Suprapubic skin (tissue), 4 donors: ENCODE results near the gene SLC38A1. TPM values are rescaled to one million over a fixed set of nuclear protein-coding genes. Genes with fewer than 3 reads are reported as not detected.
"Not testable (repeated sequence)": the region's sequence is repeated elsewhere in the genome, so short reads cannot be mapped to it uniquely, and the experiment has no call there.

Source experiments
- DNase-seq, 2 donors: peaks; one replicate each; pipeline ENCODE4 v3.0.0-alpha.2; 2019; ENCODE audit warnings: low spot score in 2 of 2
- H3K27ac ChIP-seq: fragments of 200-600 bp; sonication (generic); one replicate; pipeline ENCODE4 v1.5.1; 2019
- H3K27me3 ChIP-seq: fragments of 200-600 bp; sonication (generic); one replicate; pipeline ENCODE4 v1.5.1; 2019
- H3K36me3 ChIP-seq: fragments of 200-600 bp; sonication (generic); one replicate; pipeline ENCODE4 v1.5.1; 2019
- H3K4me1 ChIP-seq: fragments of 200-600 bp; sonication (generic); one replicate; pipeline ENCODE4 v1.5.1; 2019
- H3K4me3 ChIP-seq: fragments of 200-600 bp; sonication (generic); one replicate; pipeline ENCODE4 v1.5.1; 2019; ENCODE audit warnings: mild to moderate bottlenecking
- H3K9me3 ChIP-seq: fragments of 200-600 bp; sonication (generic); one replicate; pipeline ENCODE4 v1.5.1; 2019
- CTCF ChIP-seq, 2 donors: fragments of 200-600 bp in 1 of 2; fragments of 450-650 bp in 1 of 2; sonication (generic) in 1 of 2; IDR thresholded peaks; one replicate each; pipeline ENCODE4 v1.5.1; 2016 to 2019; ENCODE audit warnings: antibody characterized with exemption in 2 of 2, mild to moderate bottlenecking in 1 of 2, moderate library complexity in 1 of 2
- EP300 ChIP-seq: sonication (generic); formaldehyde crosslinking; IDR thresholded peaks from one replicate; pipeline ENCODE4 v1.6.1; 2017; ENCODE audit warnings: antibody characterized with exemption
- POLR2A ChIP-seq, 2 donors: fragments of 450-650 bp; IDR thresholded peaks; one replicate each; pipeline ENCODE4 v1.6.1; 2017; ENCODE audit warnings: antibody characterized with exemption in 2 of 2, mild to moderate bottlenecking in 2 of 2, moderate library complexity in 2 of 2
- POLR2AphosphoS5 ChIP-seq, 3 donors: sonication (generic); formaldehyde crosslinking; IDR thresholded peaks; one replicate each; pipeline ENCODE4 v1.6.1; 2017; ENCODE audit warnings: antibody characterized with exemption in 3 of 3
- whole genome bisulfite sequencing: methylation state at CpG from one replicate; pipeline ENCODE4 v1.1.5; 2018; 5-methylcytosine and 5-hydroxymethylcytosine counted together
- total RNA-seq, 4 donors: library from RNA; depleted of rRNA; stranded (reverse); fragments of >200 nt; gene quantifications; one replicate each; pipeline ENCODE4 v1.1.0, GENCODE V29; 2016

SLC38A1 gene
- total RNA-seq, 4 donors from 2014 or later: 96.2 to 110 (median 102) TPM

- no peak for TF ChIP-seq POLR2A (IDR thresholded peaks at IDR 0.05)
- no peak for TF ChIP-seq POLR2AphosphoS5 (IDR thresholded peaks at IDR 0.05)
- TF ChIP-seq EP300: no peak
- no peak for TF ChIP-seq CTCF (IDR thresholded peaks at IDR 0.05)
- no peaks in the 10 kb centered on the region for H3K9me3 ChIP-seq
- DNase-seq: no peak
- no peaks in the 10 kb centered on the region for H3K27me3 ChIP-seq
- no peak overlapping the region for H3K4me3 ChIP-seq
- peaks cover 3% of the 10 kb centered on the region for H3K4me1 ChIP-seq
- H3K36me3 ChIP-seq: no peaks in the 10 kb centered on the region
- no peak overlapping the region for H3K27ac ChIP-seq
These were observed 31.0 kb upstream of the SLC38A1 start for GRCh38 chr12:46299851-46300250.

GRCh38 chr12:46298261-46298660 is 29.4 kb upstream of the SLC38A1 start:
- Histone ChIP-seq H3K4me3 (no peak overlapping the region), H3K27ac (no peak overlapping the region), H3K4me1 (peaks cover 3% of the 10 kb centered on the region), H3K36me3 (no peaks in the 10 kb centered on the region), H3K9me3 (no peaks in the 10 kb centered on the region), H3K27me3 (no peaks in the 10 kb centered on the region)
- no peak for TF ChIP-seq EP300
- TF ChIP-seq CTCF (IDR thresholded peaks at IDR 0.05): no peak
- no peak for TF ChIP-seq POLR2A (IDR thresholded peaks at IDR 0.05)
- TF ChIP-seq POLR2AphosphoS5 (IDR thresholded peaks at IDR 0.05): no peak
- 87% methylated on average over 2 of the region's 2 CpGs for WGBS
- no peak for DNase-seq

GRCh38 chr12:46296822-46297221 is 28.0 kb upstream of the SLC38A1 start:
- DNase-seq: no peak
- H3K4me1 ChIP-seq: no peaks in the 10 kb centered on the region
- H3K36me3 ChIP-seq: no peaks in the 10 kb centered on the region
- no peak overlapping the region for H3K4me3 ChIP-seq
- 79% methylated on average over 4 of the region's 4 CpGs for WGBS
- H3K27ac ChIP-seq: no peak overlapping the region
- H3K9me3 ChIP-seq: no peaks in the 10 kb centered on the region
- H3K27me3 ChIP-seq: no peaks in the 10 kb centered on the region
- no peak for TF ChIP-seq CTCF (IDR thresholded peaks at IDR 0.05)
- TF ChIP-seq POLR2AphosphoS5 (IDR thresholded peaks at IDR 0.05): no peak
- TF ChIP-seq POLR2A (IDR thresholded peaks at IDR 0.05): no peak
- TF ChIP-seq EP300: no peak

DNA sequence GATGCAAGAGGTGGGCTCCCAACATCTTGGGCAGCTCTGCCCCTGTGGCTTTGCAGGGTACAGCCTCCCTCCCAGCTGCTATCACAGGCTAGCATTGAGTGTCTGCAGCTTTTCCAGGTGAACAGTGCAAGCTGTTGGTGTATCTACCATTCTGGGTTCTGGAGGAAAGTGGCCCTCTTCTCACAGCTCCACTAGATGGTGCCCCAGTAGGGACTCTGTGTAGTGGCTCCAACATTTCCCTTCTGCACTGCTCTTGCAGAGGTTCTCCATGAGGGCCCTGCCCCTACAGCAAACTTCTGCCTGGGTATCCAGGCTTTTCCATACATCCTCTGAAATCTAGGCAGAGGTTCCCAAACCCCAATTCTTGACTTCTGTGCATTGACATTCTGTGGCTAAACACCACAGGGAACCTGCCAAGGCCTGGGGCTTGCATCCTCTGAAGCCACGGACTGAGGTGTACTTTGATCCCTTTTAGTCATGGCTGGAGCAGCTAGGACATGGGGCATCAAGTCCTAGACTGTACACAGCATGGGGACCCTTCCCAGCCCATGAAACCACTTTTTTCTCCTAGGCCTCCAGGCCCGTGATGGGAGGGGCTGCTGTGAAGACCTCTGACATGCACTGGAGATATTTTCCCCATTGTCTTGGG is 24.0 kb upstream of the SLC38A1 start:
- H3K36me3 ChIP-seq: no peaks in the 10 kb centered on the region
- no peaks in the 10 kb centered on the region for H3K4me1 ChIP-seq
- no peaks in the 10 kb centered on the region for H3K9me3 ChIP-seq
- TF ChIP-seq POLR2A (IDR thresholded peaks at IDR 0.05) (no peak), POLR2AphosphoS5 (IDR thresholded peaks at IDR 0.05) (no peak), EP300 (no peak), CTCF (IDR thresholded peaks at IDR 0.05) (no peak)
- H3K27me3 ChIP-seq: no peaks in the 10 kb centered on the region
- WGBS: 88% methylated on average over 2 of the region's 2 CpGs
- no peak overlapping the region for H3K4me3 ChIP-seq
- no peak for DNase-seq
- H3K27ac ChIP-seq: no peak overlapping the region

GRCh38 chr12:46291953-46292352 is 23.1 kb upstream of the SLC38A1 start:
- H3K9me3 ChIP-seq, H3K36me3 ChIP-seq, H3K4me1 ChIP-seq, H3K27ac ChIP-seq, DNase-seq, H3K4me3 ChIP-seq, H3K27me3 ChIP-seq: not testable (repeated sequence)
- 99% methylated on average over 3 of the region's 3 CpGs for WGBS

DNA sequence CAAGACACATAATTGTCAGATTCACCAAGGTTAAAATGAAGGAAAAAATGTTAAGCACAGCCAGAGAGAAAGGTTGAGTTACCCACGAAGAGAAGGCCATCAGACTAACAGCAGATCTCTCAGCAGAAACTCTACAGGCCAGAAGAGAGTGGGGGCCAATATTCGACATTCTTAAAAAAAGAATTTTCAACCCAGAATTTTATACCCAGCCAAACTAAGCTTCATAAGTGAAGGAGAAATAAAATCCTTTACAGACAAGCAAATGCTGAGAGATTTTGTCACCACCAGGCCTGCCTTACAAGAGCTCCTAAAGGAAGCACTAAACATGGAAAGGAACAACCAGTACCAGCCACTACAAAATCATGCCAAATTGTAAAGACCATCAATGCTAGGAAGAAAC is 16.3 kb upstream of the SLC38A1 start:
- not testable (repeated sequence) for H3K27ac ChIP-seq, H3K27me3 ChIP-seq, H3K4me3 ChIP-seq, H3K4me1 ChIP-seq, DNase-seq, H3K36me3 ChIP-seq
- 81% methylated on average over 2 of the region's 2 CpGs for WGBS
- peaks cover 13% of the 10 kb centered on the region for H3K9me3 ChIP-seq
